Mesendoderm (in vitro differentiated cells): ENCODE measurements around the gene RNF123.
A peak's percentile ranks its signal among the peaks of the same experiment; 100 is the strongest.

Experiments used
- DNase-seq: peaks from one replicate; pipeline ENCODE4 v3.0.0; 2013
- H2AK5ac ChIP-seq: 2 replicates; pipeline ENCODE4 v1.6.1; 2013; ENCODE audit warnings: low read length, inconsistent platforms
- H2BK120ac ChIP-seq: 2 replicates; pipeline ENCODE4 v1.6.1; 2013; ENCODE audit warnings: low read depth, mild to moderate bottlenecking, low read length, moderate library complexity, mixed read lengths
- H2BK15ac ChIP-seq: replicated peaks from 2 replicates; pipeline ENCODE4 v1.6.1; 2013; ENCODE audit warnings: low read depth, mild to moderate bottlenecking, moderate library complexity
- H2BK5ac ChIP-seq: 2 replicates; pipeline ENCODE4 v1.6.1; 2013; ENCODE audit warnings: low read length, inconsistent platforms
- H3K18ac ChIP-seq: 2 replicates; pipeline ENCODE4 v1.6.1; 2013; ENCODE audit warnings: mild to moderate bottlenecking, low read length, mixed read lengths
- H3K23ac ChIP-seq: one replicate; pipeline ENCODE4 v1.6.1; 2013; ENCODE audit warnings: low read length
- H3K27ac ChIP-seq: 2 replicates; pipeline ENCODE4 v1.5.1; 2013; ENCODE audit warnings: low read depth, mild to moderate bottlenecking, inconsistent platforms, low read length, moderate library complexity
- H3K27me3 ChIP-seq: 2 replicates; pipeline ENCODE4 v1.6.1; 2013; ENCODE audit warnings: low read length, control low read depth, mild to moderate bottlenecking, inconsistent platforms; ENCODE audit not compliant: insufficient read depth, poor library complexity
- H3K36me3 ChIP-seq: 2 replicates; pipeline ENCODE4 v1.6.1; 2013; ENCODE audit warnings: low read length, inconsistent platforms; ENCODE audit not compliant: control insufficient read depth, insufficient read depth
- H3K4ac ChIP-seq: one replicate; pipeline ENCODE4 v1.6.1; 2013; ENCODE audit warnings: low read depth, mild to moderate bottlenecking, low read length, moderate library complexity
- H3K4me1 ChIP-seq: 2 replicates; pipeline ENCODE4 v1.6.1; 2013; ENCODE audit warnings: low read depth, low read length, inconsistent platforms; ENCODE audit not compliant: control insufficient read depth
- H3K4me2 ChIP-seq: 2 replicates; pipeline ENCODE4 v1.6.1; 2013; ENCODE audit warnings: low read length
- H3K4me3 ChIP-seq: 2 replicates; pipeline ENCODE4 v1.5.1; 2013; ENCODE audit warnings: mild to moderate bottlenecking, low read length
- H3K56ac ChIP-seq: one replicate; pipeline ENCODE4 v1.6.1; 2013; ENCODE audit warnings: low read length
- H3K79me1 ChIP-seq: 2 replicates; pipeline ENCODE4 v1.6.1; 2013; ENCODE audit warnings: low read length, inconsistent platforms
- H3K79me2 ChIP-seq: 2 replicates; pipeline ENCODE4 v1.6.1; 2013; ENCODE audit warnings: mild to moderate bottlenecking, low read length; ENCODE audit not compliant: control insufficient read depth, insufficient read depth
- H3K9ac ChIP-seq: 2 replicates; pipeline ENCODE4 v1.6.1; 2013; ENCODE audit warnings: low read length, inconsistent platforms
- H4K5ac ChIP-seq: one replicate; pipeline ENCODE4 v1.6.1; 2013; ENCODE audit warnings: low read length
- H4K8ac ChIP-seq: one replicate; pipeline ENCODE4 v1.6.1; 2013; ENCODE audit warnings: low read depth, mild to moderate bottlenecking, control low read depth, low read length, moderate library complexity
- WGBS: extraction: QIAGEN DNeasy Blood & Tissue Kit; methylation state at CpG from one replicate; pipeline ENCODE4 v1.1.7; 2013; ENCODE audit warnings: low lambda C conversion rate, missing lambda C conversion rate; ENCODE audit not compliant: insufficient coverage; ENCODE audit errors: extremely low coverage; 5-methylcytosine and 5-hydroxymethylcytosine counted together

RNF123 gene

DNA sequence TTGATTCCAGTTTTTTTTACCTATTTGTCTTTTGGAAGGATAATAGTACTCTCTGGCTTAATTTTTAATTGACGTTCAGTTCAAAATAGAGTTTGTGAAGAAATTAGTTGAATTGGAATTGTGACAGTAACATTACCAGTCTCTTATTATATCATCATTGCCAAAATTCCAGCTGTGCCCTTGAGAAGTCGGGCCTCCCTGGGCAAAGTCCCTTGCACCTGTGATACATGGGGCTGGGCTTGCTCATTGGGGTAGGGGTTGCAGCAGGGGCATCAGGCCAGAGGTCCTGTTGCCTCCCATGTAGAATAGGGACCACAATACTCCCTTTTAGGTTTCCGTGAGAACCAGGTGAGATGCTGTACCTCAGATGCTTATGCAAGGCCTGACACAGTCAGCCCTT is 43.1 kb upstream of the RNF123 start:
- H3K23ac ChIP-seq, result no peak overlapping the region
- no peaks in the 10 kb centered on the region for H3K36me3 ChIP-seq
- no peak overlapping the region for H3K18ac ChIP-seq
- H3K27me3 ChIP-seq, result no peaks in the 10 kb centered on the region
- H3K9ac ChIP-seq, result no peak overlapping the region
- no peaks in the 10 kb centered on the region for H3K79me1 ChIP-seq
- H3K4ac ChIP-seq, result no peak overlapping the region
- WGBS, result no CpG with 5 or more reads among the region's 3 CpGs
- H2BK5ac ChIP-seq, result no peak overlapping the region
- H3K79me2 ChIP-seq, result no peaks in the 10 kb centered on the region
- H3K27ac ChIP-seq, result no peak overlapping the region
- no peak overlapping the region for H2BK120ac ChIP-seq
- no peak overlapping the region for H2AK5ac ChIP-seq
- no peak overlapping the region for H3K4me2 ChIP-seq
- no peak overlapping the region for H2BK15ac ChIP-seq
- no peak overlapping the region for H3K56ac ChIP-seq
- DNase-seq, result no peak
- H3K4me1 ChIP-seq, result no peaks in the 10 kb centered on the region
- H3K4me3 ChIP-seq, result no peak overlapping the region
- H4K5ac ChIP-seq, result no peak overlapping the region
- H4K8ac ChIP-seq, result no peak overlapping the region

DNA sequence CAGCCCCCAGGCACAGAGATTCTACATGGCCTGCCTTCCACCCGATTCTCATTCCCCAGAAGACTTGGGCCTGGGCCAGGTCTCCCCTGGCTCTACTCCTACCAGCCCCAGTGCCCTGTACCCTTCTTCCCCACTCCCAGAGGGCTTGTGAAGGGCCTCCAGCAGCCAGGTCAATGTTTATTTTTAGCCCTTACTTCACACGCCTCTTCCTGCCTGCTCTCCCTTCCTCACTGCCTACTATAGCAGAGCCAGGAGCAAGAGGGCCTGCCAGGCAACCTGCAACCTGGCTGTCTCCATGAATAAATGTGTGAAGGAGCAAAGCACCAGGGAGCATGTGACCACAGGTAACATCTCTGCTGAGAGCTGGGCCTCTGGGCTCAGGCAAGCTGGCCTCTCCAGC is 41.6 kb upstream of the RNF123 start:
- Histone ChIP-seq H2AK5ac (no peak overlapping the region), H2BK15ac (no peak overlapping the region), H3K56ac (no peak overlapping the region), H2BK120ac (no peak overlapping the region), H3K36me3 (no peaks in the 10 kb centered on the region), H4K8ac (no peak overlapping the region), H4K5ac (no peak overlapping the region), H3K27me3 (no peaks in the 10 kb centered on the region), H3K4me3 (no peak overlapping the region), H3K4ac (no peak overlapping the region), H3K27ac (no peak overlapping the region), H2BK5ac (no peak overlapping the region), H3K4me1 (no peaks in the 10 kb centered on the region), H3K9ac (no peak overlapping the region), H3K23ac (no peak overlapping the region), H3K79me2 (no peaks in the 10 kb centered on the region), H3K4me2 (no peak overlapping the region), H3K79me1 (no peaks in the 10 kb centered on the region), H3K18ac (no peak overlapping the region)
- WGBS, result no CpG with 5 or more reads among the region's 2 CpGs
- no peak for DNase-seq

DNA sequence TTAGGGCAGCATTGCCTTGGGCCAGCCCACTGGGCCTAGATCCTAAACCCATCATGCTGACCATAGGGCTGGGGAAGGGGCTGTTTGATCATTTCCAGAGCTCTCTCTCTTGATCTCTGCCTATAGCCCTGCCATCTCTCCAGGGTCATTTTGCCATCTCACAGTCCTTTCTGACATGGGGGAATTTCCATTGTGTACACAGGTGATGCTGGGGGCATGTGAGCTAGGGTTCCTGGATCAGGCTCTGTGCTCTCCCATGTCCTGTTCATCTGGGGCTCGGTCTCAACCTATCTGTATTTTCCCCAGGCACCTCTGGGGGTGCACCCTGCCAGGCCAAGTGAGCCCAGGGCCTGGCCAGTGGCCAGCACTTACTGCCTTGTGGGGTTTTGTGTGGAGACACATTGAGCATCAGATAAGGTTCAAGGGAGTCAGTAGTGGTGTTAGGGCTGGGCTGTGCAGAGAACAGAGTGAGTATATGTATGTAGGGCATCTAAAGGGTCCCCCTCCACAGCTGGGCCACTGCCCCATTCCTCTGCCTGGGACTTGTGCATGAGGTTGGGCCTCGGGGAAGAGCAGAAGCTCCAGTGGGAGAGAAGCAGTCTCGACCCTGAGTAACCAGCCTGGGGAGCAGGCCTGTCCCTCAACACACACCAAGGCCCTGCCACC is 40.9 kb upstream of the RNF123 start:
- H3K4me2 ChIP-seq, result no peak overlapping the region
- no peaks in the 10 kb centered on the region for H3K4me1 ChIP-seq
- H2BK15ac ChIP-seq, result no peak overlapping the region
- no peak overlapping the region for H2AK5ac ChIP-seq
- H3K27ac ChIP-seq, result no peak overlapping the region
- no peak overlapping the region for H3K4ac ChIP-seq
- H2BK120ac ChIP-seq, result no peak overlapping the region
- H2BK5ac ChIP-seq, result no peak overlapping the region
- H3K23ac ChIP-seq, result peak overlapping the region; percentile 17
- no peaks in the 10 kb centered on the region for H3K79me1 ChIP-seq
- H3K4me3 ChIP-seq, result no peak overlapping the region
- no peak for DNase-seq
- no peak overlapping the region for H3K18ac ChIP-seq
- no peak overlapping the region for H4K8ac ChIP-seq
- no CpG with 5 or more reads among the region's 3 CpGs for WGBS
- H3K79me2 ChIP-seq, result no peaks in the 10 kb centered on the region
- H3K9ac ChIP-seq, result no peak overlapping the region
- H3K27me3 ChIP-seq, result no peaks in the 10 kb centered on the region
- no peak overlapping the region for H3K56ac ChIP-seq
- H4K5ac ChIP-seq, result no peak overlapping the region
- no peaks in the 10 kb centered on the region for H3K36me3 ChIP-seq

DNA sequence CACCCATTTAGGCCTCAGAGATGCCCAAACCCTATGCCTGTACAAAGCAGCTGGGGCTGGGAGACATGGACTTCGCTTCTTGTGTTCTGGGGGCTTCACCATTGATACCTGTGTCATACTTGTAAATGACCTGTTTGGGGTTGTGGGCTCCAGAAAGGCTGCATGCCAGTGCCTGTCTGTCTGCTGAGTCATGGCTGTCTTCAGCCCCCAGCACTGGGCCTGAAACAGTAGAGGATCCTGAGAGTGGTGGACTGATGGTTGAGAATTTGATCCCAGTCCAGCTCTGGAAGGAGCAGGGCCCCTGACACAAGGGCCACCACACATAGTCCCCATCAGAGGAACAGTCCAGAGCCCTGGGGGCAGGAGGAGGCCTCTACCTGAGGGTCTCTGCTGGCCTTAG is 39.8 kb upstream of the RNF123 start:
- no peak overlapping the region for H4K5ac ChIP-seq
- no peak overlapping the region for H3K56ac ChIP-seq
- H3K4me1 ChIP-seq, result no peaks in the 10 kb centered on the region
- H2BK120ac ChIP-seq, result no peak overlapping the region
- no peak overlapping the region for H2AK5ac ChIP-seq
- H3K4ac ChIP-seq, result no peak overlapping the region
- H3K27ac ChIP-seq, result no peak overlapping the region
- no peak overlapping the region for H3K9ac ChIP-seq
- no peaks in the 10 kb centered on the region for H3K79me1 ChIP-seq
- DNase-seq, result no peak
- no peak overlapping the region for H3K4me2 ChIP-seq
- H3K36me3 ChIP-seq, result no peaks in the 10 kb centered on the region
- WGBS, result no CpG with 5 or more reads among the region's 1 CpG
- no peaks in the 10 kb centered on the region for H3K27me3 ChIP-seq
- no peak overlapping the region for H2BK15ac ChIP-seq
- H3K4me3 ChIP-seq, result no peak overlapping the region
- H3K79me2 ChIP-seq, result no peaks in the 10 kb centered on the region
- no peak overlapping the region for H4K8ac ChIP-seq
- no peak overlapping the region for H2BK5ac ChIP-seq
- H3K18ac ChIP-seq, result no peak overlapping the region
- H3K23ac ChIP-seq, result no peak overlapping the region

DNA sequence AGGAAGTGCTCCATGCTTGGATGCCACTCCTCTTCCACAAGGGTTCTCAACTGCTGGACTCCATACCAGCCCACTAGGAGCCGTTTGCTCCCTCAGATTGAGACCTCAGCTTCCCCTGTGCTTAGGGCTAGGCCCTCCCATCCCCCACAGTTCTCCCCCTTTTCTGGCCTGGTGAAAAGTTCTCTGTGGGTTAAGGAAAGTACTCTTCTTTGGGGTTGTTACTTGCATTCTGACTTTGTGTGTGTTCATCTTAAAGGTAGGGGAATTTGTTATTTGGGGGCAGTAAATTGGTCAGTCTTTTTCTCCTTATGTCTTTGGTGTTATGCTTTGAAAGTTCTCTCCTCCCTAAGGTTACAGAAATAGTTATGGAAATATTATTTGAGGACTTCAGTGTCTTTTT is 39.2 kb upstream of the RNF123 start:
- Histone ChIP-seq H4K5ac (no peak overlapping the region), H2AK5ac (no peak overlapping the region), H3K4me2 (no peak overlapping the region), H3K56ac (no peak overlapping the region), H3K4me3 (no peak overlapping the region), H3K4ac (no peak overlapping the region), H3K27ac (no peak overlapping the region), H3K79me2 (no peaks in the 10 kb centered on the region), H3K27me3 (no peaks in the 10 kb centered on the region), H2BK120ac (no peak overlapping the region), H2BK15ac (no peak overlapping the region), H2BK5ac (no peak overlapping the region), H3K36me3 (no peaks in the 10 kb centered on the region), H4K8ac (no peak overlapping the region), H3K23ac (no peak overlapping the region), H3K18ac (no peak overlapping the region), H3K79me1 (no peaks in the 10 kb centered on the region), H3K4me1 (no peaks in the 10 kb centered on the region), H3K9ac (no peak overlapping the region)
- no peak for DNase-seq
- WGBS, result no CpG with 5 or more reads among the region's 1 CpG

DNA sequence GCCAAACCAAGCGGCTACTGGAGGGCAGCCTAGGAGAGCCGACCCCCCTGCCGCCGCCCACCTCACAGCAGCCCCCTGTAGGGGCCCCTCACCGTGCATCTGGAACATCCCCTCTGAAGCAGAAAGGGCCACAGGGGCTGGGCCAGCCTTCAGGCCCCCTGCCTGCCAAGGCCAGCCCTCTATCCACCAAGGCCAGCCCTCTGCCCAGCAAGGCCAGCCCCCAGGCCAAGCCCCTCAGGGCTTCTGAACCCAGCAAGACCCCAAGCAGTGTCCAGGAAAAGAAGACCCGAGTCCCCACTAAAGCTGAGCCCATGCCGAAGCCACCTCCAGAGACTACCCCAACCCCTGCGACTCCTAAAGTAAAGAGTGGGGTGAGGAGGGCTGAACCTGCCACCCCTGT is 38.7 kb upstream of the RNF123 start:
- no CpG with 5 or more reads among the region's 8 CpGs for WGBS
- H2BK15ac ChIP-seq, result no peak overlapping the region

More for the DNA sequence above, 38.7 kb upstream of the RNF123 start:
- Histone ChIP-seq H3K27ac (no peak overlapping the region), H3K18ac (no peak overlapping the region), H3K4me1 (no peaks in the 10 kb centered on the region), H3K23ac (no peak overlapping the region), H3K56ac (no peak overlapping the region), H3K79me1 (no peaks in the 10 kb centered on the region), H3K4ac (no peak overlapping the region), H4K5ac (no peak overlapping the region), H4K8ac (no peak overlapping the region), H3K9ac (no peak overlapping the region), H2BK120ac (no peak overlapping the region), H3K36me3 (no peaks in the 10 kb centered on the region), H3K4me2 (no peak overlapping the region), H3K27me3 (no peaks in the 10 kb centered on the region), H2AK5ac (no peak overlapping the region), H2BK5ac (no peak overlapping the region), H3K79me2 (no peaks in the 10 kb centered on the region), H3K4me3 (no peak overlapping the region)
- no peak for DNase-seq
